Panc1 (cell line): Measurements from ENCODE around the gene WFDC9. TPM values are rescaled to one million over a fixed set of nuclear protein-coding genes. Genes with fewer than 3 reads are reported as not detected.
A peak's percentile ranks its signal among the peaks of the same experiment; 100 is the strongest.

Experiments
- ATAC-seq: fragments of 200-7000 bp; cut with Tn5 transposase; 2 replicates; pipeline ENCODE4 v1.9.1; 2020; ENCODE audit warnings: mild to moderate bottlenecking, moderate library complexity
- BruUV-seq: library from RNA; stranded (reverse); fragments of 400-500 nt; replicated peaks from 2 replicates; lab custom pipeline; 2021; lab: Mats Ljungman, UMichigan
- CTCF ChIA-PET: fragments of 300-600 bp; sonication (Branson Sonifier 250); formaldehyde crosslinking; loops from one replicate; lab custom pipeline; 2022; ENCODE audit warnings: antibody characterized with exemption; lab: Charles Lee
- POLR2A ChIA-PET: fragments of 300-600 bp; sonication (Branson Sonifier 250); formaldehyde crosslinking; loops from one replicate; lab custom pipeline; 2022; ENCODE audit warnings: antibody characterized with exemption; lab: Charles Lee
- DNase-seq: peaks from one replicate; pipeline ENCODE4 v3.0.0-alpha.2; 2010; ENCODE audit warnings: low read depth, low spot score
- H3K27ac ChIP-seq: 2 replicates; pipeline ENCODE4 v1.5.1; 2011; ENCODE audit warnings: mild to moderate bottlenecking, low read length, inconsistent platforms
- H3K27me3 ChIP-seq: fragments of 200-500 bp; sonication (Bioruptor generic); 2 replicates; pipeline ENCODE4 v1.6.0; 2014; ENCODE audit warnings: low read length, inconsistent platforms; ENCODE audit not compliant: control insufficient read depth, insufficient read depth
- H3K36me3 ChIP-seq: fragments of 200-500 bp; sonication (Bioruptor generic); 2 replicates; pipeline ENCODE4 v1.5.1; 2014; ENCODE audit warnings: inconsistent platforms, mild to moderate bottlenecking, low read length, moderate library complexity; ENCODE audit not compliant: control insufficient read depth, insufficient read depth
- H3K4me1 ChIP-seq: 2 replicates; pipeline ENCODE4 v1.5.1; 2011; ENCODE audit warnings: inconsistent platforms, mild to moderate bottlenecking, low read length, moderate library complexity; ENCODE audit not compliant: control insufficient read depth, insufficient read depth
- H3K4me3 ChIP-seq, 2 experiments: 2 replicates each; pipeline ENCODE4 v1.5.1; 2011 to 2012; ENCODE audit warnings: low read depth in 2 of 2, low read length in 2 of 2, mild to moderate bottlenecking in 2 of 2, inconsistent platforms in 1 of 2, moderate library complexity in 1 of 2
- H3K9me3 ChIP-seq: fragments of 200-500 bp; sonication (Bioruptor generic); 2 replicates; pipeline ENCODE4 v1.5.1; 2014; ENCODE audit warnings: low read depth, mild to moderate bottlenecking, inconsistent platforms, low read length, moderate library complexity; ENCODE audit not compliant: control insufficient read depth, insufficient read depth
- POLR2AphosphoS5 ChIP-seq: IDR thresholded peaks from 2 replicates; pipeline ENCODE4 v1.6.1; 2012; ENCODE audit warnings: mild to moderate bottlenecking, low read depth, low read length, moderate library complexity
- SIN3A ChIP-seq: IDR thresholded peaks from 2 replicates; pipeline ENCODE4 v1.6.1; 2012; ENCODE audit warnings: low read depth, mild to moderate bottlenecking, low read length, moderate library complexity, borderline replicate concordance; ENCODE audit not compliant: insufficient read depth
- TCF7L2 ChIP-seq: IDR thresholded peaks from 2 replicates; pipeline ENCODE4 v1.6.1; 2011; ENCODE audit warnings: mild to moderate bottlenecking, low read depth, low read length, inconsistent platforms
- in situ Hi-C: cut with HindIII; loops from 2 replicates; pipeline ENCODE4 v1.10.0; 2016; ENCODE audit warnings: low sequenced_read_pairs, low pct_unique_long_range_greater_than_20kb
- intact Hi-C: fragments of 100-400 bp; cut with micrococcal nuclease; formaldehyde crosslinking; loops from one replicate; pipeline ENCODE4 v1.10.0; 2022; ENCODE audit not compliant: unreplicated experiment
- total RNA-seq: library from RNA; stranded (reverse); gene quantifications from one replicate; pipeline ENCODE4 v1.2.1, GENCODE V29; 2021; ENCODE audit not compliant: unreplicated experiment
- TF ChIP-seq, protein P1 (sequence below): fragments of 450-650 bp; IDR thresholded peaks from 2 replicates; pipeline ENCODE4 v1.5.1; 2017; ENCODE audit warnings: mild to moderate bottlenecking
- TF ChIP-seq, protein P2 (sequence below), 2 experiments: IDR thresholded peaks; 2 replicates each; pipeline ENCODE4 v1.6.1; 2011 to 2012; ENCODE audit warnings: low read depth in 2 of 2, control low read depth in 1 of 2, low read length in 1 of 2, mild to moderate bottlenecking in 1 of 2, moderate library complexity in 1 of 2; ENCODE audit not compliant: insufficient read depth in 1 of 2

Gene WFDC9
- total RNA-seq, 1 experiment from 2014 or later = not detected

- CTCF ChIA-PET = interaction anchor here (1.3 kb wide), 1 partner anchor 141 kb away, joined by 7 read pairs; no protein-coding TSS in a partner anchor
- intact Hi-C loops = no loop called here
- Histone ChIP-seq H3K4me1 (no peaks in the 10 kb centered on the region), H3K9me3 (no peaks in the 10 kb centered on the region), H3K27ac (no peak overlapping the region), H3K4me3 (no peak overlapping the region), H3K27me3 (no peaks in the 10 kb centered on the region), H3K36me3 (no peaks in the 10 kb centered on the region)
- no peak for DNase-seq
- BruUV-seq = no TSS peak
- ATAC-seq = no peak
- in situ Hi-C loops = no loop called here
- TF ChIP-seq, protein P1, sequence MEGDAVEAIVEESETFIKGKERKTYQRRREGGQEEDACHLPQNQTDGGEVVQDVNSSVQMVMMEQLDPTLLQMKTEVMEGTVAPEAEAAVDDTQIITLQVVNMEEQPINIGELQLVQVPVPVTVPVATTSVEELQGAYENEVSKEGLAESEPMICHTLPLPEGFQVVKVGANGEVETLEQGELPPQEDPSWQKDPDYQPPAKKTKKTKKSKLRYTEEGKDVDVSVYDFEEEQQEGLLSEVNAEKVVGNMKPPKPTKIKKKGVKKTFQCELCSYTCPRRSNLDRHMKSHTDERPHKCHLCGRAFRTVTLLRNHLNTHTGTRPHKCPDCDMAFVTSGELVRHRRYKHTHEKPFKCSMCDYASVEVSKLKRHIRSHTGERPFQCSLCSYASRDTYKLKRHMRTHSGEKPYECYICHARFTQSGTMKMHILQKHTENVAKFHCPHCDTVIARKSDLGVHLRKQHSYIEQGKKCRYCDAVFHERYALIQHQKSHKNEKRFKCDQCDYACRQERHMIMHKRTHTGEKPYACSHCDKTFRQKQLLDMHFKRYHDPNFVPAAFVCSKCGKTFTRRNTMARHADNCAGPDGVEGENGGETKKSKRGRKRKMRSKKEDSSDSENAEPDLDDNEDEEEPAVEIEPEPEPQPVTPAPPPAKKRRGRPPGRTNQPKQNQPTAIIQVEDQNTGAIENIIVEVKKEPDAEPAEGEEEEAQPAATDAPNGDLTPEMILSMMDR = no peak
- TF ChIP-seq TCF7L2 (no peak), SIN3A (no peak), POLR2AphosphoS5 (no peak)
- TF ChIP-seq, protein P2, sequence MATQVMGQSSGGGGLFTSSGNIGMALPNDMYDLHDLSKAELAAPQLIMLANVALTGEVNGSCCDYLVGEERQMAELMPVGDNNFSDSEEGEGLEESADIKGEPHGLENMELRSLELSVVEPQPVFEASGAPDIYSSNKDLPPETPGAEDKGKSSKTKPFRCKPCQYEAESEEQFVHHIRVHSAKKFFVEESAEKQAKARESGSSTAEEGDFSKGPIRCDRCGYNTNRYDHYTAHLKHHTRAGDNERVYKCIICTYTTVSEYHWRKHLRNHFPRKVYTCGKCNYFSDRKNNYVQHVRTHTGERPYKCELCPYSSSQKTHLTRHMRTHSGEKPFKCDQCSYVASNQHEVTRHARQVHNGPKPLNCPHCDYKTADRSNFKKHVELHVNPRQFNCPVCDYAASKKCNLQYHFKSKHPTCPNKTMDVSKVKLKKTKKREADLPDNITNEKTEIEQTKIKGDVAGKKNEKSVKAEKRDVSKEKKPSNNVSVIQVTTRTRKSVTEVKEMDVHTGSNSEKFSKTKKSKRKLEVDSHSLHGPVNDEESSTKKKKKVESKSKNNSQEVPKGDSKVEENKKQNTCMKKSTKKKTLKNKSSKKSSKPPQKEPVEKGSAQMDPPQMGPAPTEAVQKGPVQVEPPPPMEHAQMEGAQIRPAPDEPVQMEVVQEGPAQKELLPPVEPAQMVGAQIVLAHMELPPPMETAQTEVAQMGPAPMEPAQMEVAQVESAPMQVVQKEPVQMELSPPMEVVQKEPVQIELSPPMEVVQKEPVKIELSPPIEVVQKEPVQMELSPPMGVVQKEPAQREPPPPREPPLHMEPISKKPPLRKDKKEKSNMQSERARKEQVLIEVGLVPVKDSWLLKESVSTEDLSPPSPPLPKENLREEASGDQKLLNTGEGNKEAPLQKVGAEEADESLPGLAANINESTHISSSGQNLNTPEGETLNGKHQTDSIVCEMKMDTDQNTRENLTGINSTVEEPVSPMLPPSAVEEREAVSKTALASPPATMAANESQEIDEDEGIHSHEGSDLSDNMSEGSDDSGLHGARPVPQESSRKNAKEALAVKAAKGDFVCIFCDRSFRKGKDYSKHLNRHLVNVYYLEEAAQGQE (IDR thresholded peaks at IDR 0.05; ENCODE audit: insufficient read depth in 1 of 2, low read depth in 2 of 2, low read length in 1 of 2) = no peak
- POLR2A ChIA-PET = no interaction called here
Measured at GRCh38 chr20:45630371-45630770, 713 bp downstream of the WFDC9 start.

- DNase-seq = peak; percentile 58
- TF ChIP-seq, protein P2 (IDR thresholded peaks at IDR 0.05; ENCODE audit: insufficient read depth in 1 of 2, low read depth in 2 of 2, low read length in 1 of 2) = no peak
- TF ChIP-seq, protein P1 = peak; percentile 85
- TF ChIP-seq POLR2AphosphoS5 = no peak
- TF ChIP-seq TCF7L2 = no peak
- Histone ChIP-seq H3K9me3 (no peaks in the 10 kb centered on the region), H3K4me3 (no peak within 1 kb of the TSS), H3K27me3 (no peaks in the 10 kb centered on the region), H3K4me1 (no peaks in the 10 kb centered on the region), H3K27ac (no peak within 1 kb of the TSS), H3K36me3 (no peaks in the 10 kb centered on the region)
- no TSS peak for BruUV-seq
- ChIA-PET POLR2A (no interaction called here), CTCF (interaction anchor here (0.5 to 1.3 kb wide), 3 partner anchors 17 to 150 kb away, joined by 3 to 7 read pairs (median 5); no protein-coding TSS in a partner anchor)
- intact Hi-C loops (no loop called here), in situ Hi-C loops (no loop called here)
- ATAC-seq = peak; percentile 99
Measured at GRCh38 chr20:45629496-45630100, 1.5 kb downstream of the WFDC9 start, which contains the start of gene WFDC10A. WFDC10A (plus strand) TSS chr20:45629739; CDS start chr20:45629814, 75 bp downstream.
